Transverse colon (tissue), 4 donors: ENCODE data around the gene SLC37A4.

Source experiments
- POLR2AphosphoS5 ChIP-seq, 3 donors: sonication (generic); formaldehyde crosslinking; IDR thresholded peaks; one replicate each; pipeline ENCODE4 v1.6.1; 2016; ENCODE audit warnings: antibody characterized with exemption in 3 of 3
- TF ChIP-seq, protein P1 (sequence below), 5 experiments: fragments of 200-600 bp in 3 of 5; fragments of 450-650 bp in 2 of 5; sonication (generic) in 3 of 5; IDR thresholded peaks; 1 replicate in 2 of 5; 2 replicates in 3 of 5; pipeline ENCODE4 v1.5.1; 2016 to 2017; ENCODE audit warnings: antibody characterized with exemption in 5 of 5, inconsistent platforms in 3 of 5, mild to moderate bottlenecking in 2 of 5, moderate library complexity in 1 of 5

DNA sequence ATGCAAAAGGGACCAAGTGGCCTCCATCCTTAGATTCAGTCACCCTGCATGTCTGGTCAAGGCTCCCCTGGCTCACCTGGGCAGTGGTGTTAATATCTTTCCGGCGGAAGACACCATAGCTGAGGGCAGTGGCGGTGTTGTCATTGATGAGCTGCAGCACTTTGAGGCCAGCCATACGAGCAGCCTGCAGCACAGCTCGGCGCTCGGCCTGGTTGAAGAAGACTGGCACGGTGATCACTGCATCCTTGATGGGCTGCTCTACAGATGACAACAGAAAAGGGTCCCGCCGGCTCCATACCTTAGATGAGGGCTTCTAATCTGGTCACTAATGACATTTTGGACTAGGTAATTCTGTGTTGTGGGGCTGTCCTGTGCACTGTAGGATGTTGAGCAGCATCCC lies 23.7 kb upstream of the SLC37A4 start:
- no peak for TF ChIP-seq POLR2AphosphoS5 (IDR thresholded peaks at IDR 0.05)
- TF ChIP-seq, protein P1, sequence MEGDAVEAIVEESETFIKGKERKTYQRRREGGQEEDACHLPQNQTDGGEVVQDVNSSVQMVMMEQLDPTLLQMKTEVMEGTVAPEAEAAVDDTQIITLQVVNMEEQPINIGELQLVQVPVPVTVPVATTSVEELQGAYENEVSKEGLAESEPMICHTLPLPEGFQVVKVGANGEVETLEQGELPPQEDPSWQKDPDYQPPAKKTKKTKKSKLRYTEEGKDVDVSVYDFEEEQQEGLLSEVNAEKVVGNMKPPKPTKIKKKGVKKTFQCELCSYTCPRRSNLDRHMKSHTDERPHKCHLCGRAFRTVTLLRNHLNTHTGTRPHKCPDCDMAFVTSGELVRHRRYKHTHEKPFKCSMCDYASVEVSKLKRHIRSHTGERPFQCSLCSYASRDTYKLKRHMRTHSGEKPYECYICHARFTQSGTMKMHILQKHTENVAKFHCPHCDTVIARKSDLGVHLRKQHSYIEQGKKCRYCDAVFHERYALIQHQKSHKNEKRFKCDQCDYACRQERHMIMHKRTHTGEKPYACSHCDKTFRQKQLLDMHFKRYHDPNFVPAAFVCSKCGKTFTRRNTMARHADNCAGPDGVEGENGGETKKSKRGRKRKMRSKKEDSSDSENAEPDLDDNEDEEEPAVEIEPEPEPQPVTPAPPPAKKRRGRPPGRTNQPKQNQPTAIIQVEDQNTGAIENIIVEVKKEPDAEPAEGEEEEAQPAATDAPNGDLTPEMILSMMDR (IDR thresholded peaks at IDR 0.05), result no peak
